HG03460 (cell line): ENCODE data around the gene SAMSN1.

Experiments used
- ATAC-seq: cut with Tn5 transposase; IDR thresholded peaks from one replicate; pipeline ENCODE4 v1.9.1; 2021; ENCODE audit not compliant: unreplicated experiment

SAMSN1 gene

GRCh38 chr21:14487490-14488432, 58.4 kb downstream of the SAMSN1 start:
- ATAC-seq, result no peak

GRCh38 chr21:14486869-14487268, 59.2 kb downstream of the SAMSN1 start:
- ATAC-seq, result no peak

GRCh38 chr21:14484188-14485009, 61.7 kb downstream of the SAMSN1 start:
- no peak for ATAC-seq

- no peak for ATAC-seq
These were observed 62.8 kb downstream of the SAMSN1 start for GRCh38 chr21:14483296-14483695.

GRCh38 chr21:14482165-14482564, 64.0 kb downstream of the SAMSN1 start:
- ATAC-seq, result peak; percentile 47

GRCh38 chr21:14480411-14481031, 65.6 kb downstream of the SAMSN1 start:
- no peak for ATAC-seq

- ATAC-seq, result no peak
These were observed 66.8 kb downstream of the SAMSN1 start for GRCh38 chr21:14479241-14479786.

- ATAC-seq, result no peak
These were observed 68.3 kb downstream of the SAMSN1 start for GRCh38 chr21:14477841-14478240.

- no peak for ATAC-seq
These were observed 69.0 kb downstream of the SAMSN1 start for GRCh38 chr21:14477133-14477532.

- no peak for ATAC-seq
These were observed 71.1 kb downstream of the SAMSN1 start for GRCh38 chr21:14474995-14475394.

- ATAC-seq, result no peak
These were observed 76.5 kb downstream of the SAMSN1 start for GRCh38 chr21:14469641-14470040.

GRCh38 chr21:14466715-14467114, 79.4 kb downstream of the SAMSN1 start:
- ATAC-seq, result no peak

- no peak for ATAC-seq
These were observed 88.4 kb downstream of the SAMSN1 start for GRCh38 chr21:14457762-14458161.

- ATAC-seq, result no peak
These were observed 89.2 kb downstream of the SAMSN1 start for GRCh38 chr21:14456911-14457310.

GRCh38 chr21:14454016-14455009, 91.8 kb downstream of the SAMSN1 start:
- ATAC-seq, result peak; percentile 85

GRCh38 chr21:14453339-14454015, 92.6 kb downstream of the SAMSN1 start:
- peak; percentile 76 for ATAC-seq

GRCh38 chr21:14452727-14453241, 93.3 kb downstream of the SAMSN1 start:
- no peak for ATAC-seq

- ATAC-seq, result no peak
These were observed 93.9 kb downstream of the SAMSN1 start for GRCh38 chr21:14452031-14452726.
